Endothelial cell (in vitro differentiated cells): ENCODE results near the gene PCID2. TPM values are rescaled to one million over a fixed set of nuclear protein-coding genes. Genes with fewer than 3 reads are reported as not detected.
A peak's percentile ranks its signal among the peaks of the same experiment; 100 is the strongest.

Source experiments
- DNase-seq: peaks from one replicate; pipeline ENCODE4 v3.0.0; 2021; ENCODE audit warnings: low spot score
- H3K27ac Mint-ChIP-seq: one replicate; pipeline ENCODE4 v1.8.0; 2021; ENCODE audit warnings: mixed read lengths, inconsistent platforms; ENCODE audit not compliant: unreplicated experiment
- H3K27me3 Mint-ChIP-seq: one replicate; pipeline ENCODE4 v1.8.0; 2021; ENCODE audit warnings: mild to moderate bottlenecking, moderate library complexity, mixed read lengths, inconsistent platforms; ENCODE audit not compliant: unreplicated experiment
- H3K36me3 Mint-ChIP-seq: one replicate; pipeline ENCODE4 v1.8.0; 2021; ENCODE audit warnings: mild to moderate bottlenecking, low read depth, mixed read lengths, inconsistent platforms; ENCODE audit not compliant: unreplicated experiment
- H3K4me1 Mint-ChIP-seq: one replicate; pipeline ENCODE4 v1.8.0; 2021; ENCODE audit warnings: mild to moderate bottlenecking, mixed read lengths, inconsistent platforms; ENCODE audit not compliant: unreplicated experiment
- H3K4me3 Mint-ChIP-seq: one replicate; pipeline ENCODE4 v1.8.0; 2021; ENCODE audit warnings: mild to moderate bottlenecking, mixed read lengths, inconsistent platforms; ENCODE audit not compliant: unreplicated experiment
- H3K9me3 Mint-ChIP-seq: one replicate; pipeline ENCODE4 v1.8.0; 2021; ENCODE audit warnings: mixed read lengths, inconsistent platforms; ENCODE audit not compliant: unreplicated experiment
- CTCF ChIP-seq: fragments of 200-600 bp; sonication (generic); IDR thresholded peaks from one replicate; pipeline ENCODE4 v1.5.0; 2021; ENCODE audit warnings: antibody characterized with exemption; ENCODE audit not compliant: unreplicated experiment
- total RNA-seq: library from RNA; stranded (reverse); fragmentation: NEBNext Ultra II Directional; extraction: Animal tissue kit (Norgen Biotek cat#: 25700); gene quantifications from one replicate; pipeline ENCODE4 v1.2.1, GENCODE V29; 2021; ENCODE audit not compliant: unreplicated experiment

PCID2 gene
- total RNA-seq, 1 donor from 2014 or later: 44.3 TPM

GRCh38 chr13:113218586-113218985 is 10.1 kb upstream of the PCID2 start:
- Mint-ChIP-seq H3K36me3 (peaks cover 24% of the 10 kb centered on the region), H3K4me3 (no peak overlapping the region), H3K9me3 (no peaks in the 10 kb centered on the region), H3K27ac (no peak overlapping the region), H3K4me1 (no peaks in the 10 kb centered on the region), H3K27me3 (peaks cover 11% of the 10 kb centered on the region)
- TF ChIP-seq CTCF: no peak
- no peak for DNase-seq

- Mint-ChIP-seq H3K36me3 (peaks cover 10% of the 10 kb centered on the region), H3K27me3 (peaks cover under 1% of the 10 kb centered on the region), H3K4me1 (peaks cover 5% of the 10 kb centered on the region), H3K4me3 (no peak overlapping the region), H3K9me3 (no peaks in the 10 kb centered on the region), H3K27ac (no peak overlapping the region)
- no peak for DNase-seq
- TF ChIP-seq CTCF: no peak
Observed at GRCh38 chr13:113216254-113217048, 8.0 kb upstream of the PCID2 start.

GRCh38 chr13:113211774-113212173 is 3.3 kb upstream of the PCID2 start:
- H3K4me3 Mint-ChIP-seq: peak overlapping the region; percentile 66
- TF ChIP-seq CTCF: no peak
- peaks cover 20% of the 10 kb centered on the region for H3K4me1 Mint-ChIP-seq
- H3K9me3 Mint-ChIP-seq: no peaks in the 10 kb centered on the region
- DNase-seq: peak; percentile 46
- H3K27ac Mint-ChIP-seq: no peak overlapping the region
- peaks cover 5% of the 10 kb centered on the region for H3K36me3 Mint-ChIP-seq
- H3K27me3 Mint-ChIP-seq: peaks cover 8% of the 10 kb centered on the region

- Mint-ChIP-seq H3K27ac (no peak overlapping the region), H3K27me3 (peaks cover 8% of the 10 kb centered on the region), H3K36me3 (peaks cover 5% of the 10 kb centered on the region), H3K4me1 (peaks cover 20% of the 10 kb centered on the region), H3K4me3 (peak overlapping the region; percentile 91), H3K9me3 (no peaks in the 10 kb centered on the region)
- no peak for TF ChIP-seq CTCF
- no peak for DNase-seq
Observed at GRCh38 chr13:113210833-113211232, 2.4 kb upstream of the PCID2 start.

- peak; percentile 47 for DNase-seq
- TF ChIP-seq CTCF: no peak
- Mint-ChIP-seq H3K36me3 (peaks cover 9% of the 10 kb centered on the region), H3K4me1 (peaks cover 22% of the 10 kb centered on the region), H3K9me3 (no peaks in the 10 kb centered on the region), H3K4me3 (peak overlapping the region; percentile 91), H3K27ac (peak overlapping the region; percentile 84), H3K27me3 (peaks cover 8% of the 10 kb centered on the region)
Observed at GRCh38 chr13:113209759-113210421, 1.4 kb upstream of the PCID2 start.
